ENCODE data around the gene UBE2F. TPM values are rescaled to one million over a fixed set of nuclear protein-coding genes. Genes with fewer than 3 reads are reported as not detected.

The UBE2F gene
- polyA plus RNA-seq, 1 of the 3 experiments (the other 2 are of a cell fraction), result 56.9 TPM

- TF ChIP-seq REST (IDR thresholded peaks at IDR 0.05; ENCODE audit: low read depth, low read length), result no peak
Observed at GRCh38 chr2:238042090-238042489, 75.3 kb downstream of the UBE2F start (continued).

- Histone ChIP-seq H3K9ac (no peak overlapping the region), H3K9me2 (no peaks in the 10 kb centered on the region), H3K9me3 (no peaks in the 10 kb centered on the region), H3K27me3 (ENCODE audit: insufficient read depth) (no peaks in the 10 kb centered on the region), H3F3A (replicated peaks; ENCODE audit: insufficient read depth) (no peaks in the 10 kb centered on the region), H3K4me1 (ENCODE audit: control insufficient read depth in 1 of 2, insufficient read depth in 2 of 2, low read depth in 1 of 2, low read length in 1 of 2) (no peaks in the 10 kb centered on the region; a peak in 2 of 4 replicates), H3K36me3 (replicated peaks in 1 of 2; ENCODE audit: control insufficient read depth in 1 of 2, insufficient read depth in 2 of 2, low read length in 1 of 2) (peaks cover 13 to 62% of the 10 kb centered on the region in 2 experiments), H3K27ac (ENCODE audit: low read depth in 2 of 2, low read length in 1 of 2) (no peak overlapping the region; a peak in 1 of 4 replicates), H3K4me3 (ENCODE audit: low read depth in 2 of 2, low read length in 1 of 2) (no peak overlapping the region), H4K20me1 (ENCODE audit: insufficient read depth) (no peaks in the 10 kb centered on the region), H2AFZ (ENCODE audit: low read depth) (no peak overlapping the region), H3K79me2 (ENCODE audit: insufficient read depth) (no peaks in the 10 kb centered on the region), H3K4me2 (no peak overlapping the region)
- CTCF ChIA-PET, result interaction anchor here (0.6 kb wide), 1 partner anchor 10 kb away, joined by 3 read pairs; no protein-coding TSS in a partner anchor
- no peak for DNase-seq
- POLR2A ChIA-PET, result interaction anchor here (1.4 kb wide), 1 partner anchor 17 kb away, joined by 3 read pairs; no protein-coding TSS in a partner anchor
- 97% methylated on average over 6 of the region's 6 CpGs for WGBS (ENCODE audit: low lambda C conversion rate)
- TF ChIP-seq FOXM1 (IDR thresholded peaks at IDR 0.05; ENCODE audit: low read depth) (no peak), EZH2phosphoT487 (IDR thresholded peaks at IDR 0.05; ENCODE audit: borderline replicate concordance, low read depth) (no peak), REST (IDR thresholded peaks at IDR 0.05; ENCODE audit: low read depth, low read length) (no peak), RAD21 (IDR thresholded peaks at IDR 0.05; ENCODE audit: low read length) (no peak), TCF12 (IDR thresholded peaks at IDR 0.05) (no peak), SMC3 (IDR thresholded peaks at IDR 0.05; ENCODE audit: low read depth, low read length) (no peak), GATA2 (CRISPR knock-in tag; IDR thresholded peaks at IDR 0.05) (no peak), SIN3A (IDR thresholded peaks at IDR 0.05; ENCODE audit: borderline replicate concordance, low read depth, low read length) (no peak), JUND (IDR thresholded peaks at IDR 0.05) (no peak), ELF1 (IDR thresholded peaks at IDR 0.05) (no peak), EP300 (IDR thresholded peaks at IDR 0.05; ENCODE audit: borderline replicate concordance in 1 of 2, low read depth in 1 of 2, low read length in 1 of 2) (no peak), RXRA (IDR thresholded peaks at IDR 0.05; ENCODE audit: borderline replicate concordance, low read depth) (no peak), FOXJ3 (CRISPR knock-in tag; IDR thresholded peaks at IDR 0.05) (no peak), MXI1 (IDR thresholded peaks at IDR 0.05; ENCODE audit: low read depth, low read length) (no peak), PBX3 (IDR thresholded peaks at IDR 0.05) (no peak)
- TF ChIP-seq, protein P1, sequence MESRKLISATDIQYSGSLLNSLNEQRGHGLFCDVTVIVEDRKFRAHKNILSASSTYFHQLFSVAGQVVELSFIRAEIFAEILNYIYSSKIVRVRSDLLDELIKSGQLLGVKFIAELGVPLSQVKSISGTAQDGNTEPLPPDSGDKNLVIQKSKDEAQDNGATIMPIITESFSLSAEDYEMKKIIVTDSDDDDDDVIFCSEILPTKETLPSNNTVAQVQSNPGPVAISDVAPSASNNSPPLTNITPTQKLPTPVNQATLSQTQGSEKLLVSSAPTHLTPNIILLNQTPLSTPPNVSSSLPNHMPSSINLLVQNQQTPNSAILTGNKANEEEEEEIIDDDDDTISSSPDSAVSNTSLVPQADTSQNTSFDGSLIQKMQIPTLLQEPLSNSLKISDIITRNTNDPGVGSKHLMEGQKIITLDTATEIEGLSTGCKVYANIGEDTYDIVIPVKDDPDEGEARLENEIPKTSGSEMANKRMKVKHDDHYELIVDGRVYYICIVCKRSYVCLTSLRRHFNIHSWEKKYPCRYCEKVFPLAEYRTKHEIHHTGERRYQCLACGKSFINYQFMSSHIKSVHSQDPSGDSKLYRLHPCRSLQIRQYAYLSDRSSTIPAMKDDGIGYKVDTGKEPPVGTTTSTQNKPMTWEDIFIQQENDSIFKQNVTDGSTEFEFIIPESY (IDR thresholded peaks at IDR 0.05; ENCODE audit: borderline replicate concordance, low read depth), result no peak
- TF ChIP-seq, protein P2, sequence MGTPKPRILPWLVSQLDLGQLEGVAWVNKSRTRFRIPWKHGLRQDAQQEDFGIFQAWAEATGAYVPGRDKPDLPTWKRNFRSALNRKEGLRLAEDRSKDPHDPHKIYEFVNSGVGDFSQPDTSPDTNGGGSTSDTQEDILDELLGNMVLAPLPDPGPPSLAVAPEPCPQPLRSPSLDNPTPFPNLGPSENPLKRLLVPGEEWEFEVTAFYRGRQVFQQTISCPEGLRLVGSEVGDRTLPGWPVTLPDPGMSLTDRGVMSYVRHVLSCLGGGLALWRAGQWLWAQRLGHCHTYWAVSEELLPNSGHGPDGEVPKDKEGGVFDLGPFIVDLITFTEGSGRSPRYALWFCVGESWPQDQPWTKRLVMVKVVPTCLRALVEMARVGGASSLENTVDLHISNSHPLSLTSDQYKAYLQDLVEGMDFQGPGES (IDR thresholded peaks at IDR 0.05; ENCODE audit: low read depth, low read length), result no peak
- TF ChIP-seq, protein P3, sequence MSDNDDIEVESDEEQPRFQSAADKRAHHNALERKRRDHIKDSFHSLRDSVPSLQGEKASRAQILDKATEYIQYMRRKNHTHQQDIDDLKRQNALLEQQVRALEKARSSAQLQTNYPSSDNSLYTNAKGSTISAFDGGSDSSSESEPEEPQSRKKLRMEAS (IDR thresholded peaks at IDR 0.05; ENCODE audit: low read depth), result no peak
Observed at GRCh38 chr2:238042849-238043584, 76.2 kb downstream of the UBE2F start.
